Smooth muscle cell (in vitro differentiated cells): ENCODE results near the gene TTC12. TPM values are rescaled to one million over a fixed set of nuclear protein-coding genes. Genes with fewer than 3 reads are reported as not detected.

Source experiments
- DNase-seq: peaks from one replicate; lab custom pipeline; 2025; ENCODE audit not compliant: unreplicated experiment; lab: John Stamatoyannopoulos, UW
- H2AFZ ChIP-seq: fragments of 200-600 bp; sonication (generic); 2 replicates; pipeline ENCODE4 v1.6.0; 2016; ENCODE audit warnings: antibody characterized with exemption, low read depth, mild to moderate bottlenecking
- H3F3A ChIP-seq: fragments of 200-600 bp; sonication (generic); 2 replicates; pipeline ENCODE4 v1.6.0; 2017; ENCODE audit warnings: antibody characterized with exemption, low read depth
- H3K27ac ChIP-seq: fragments of 200-600 bp; sonication (generic); 2 replicates; pipeline ENCODE4 v1.5.1; 2016; ENCODE audit warnings: low read depth, mild to moderate bottlenecking
- H3K27me3 ChIP-seq: fragments of 200-600 bp; sonication (generic); 2 replicates; pipeline ENCODE4 v1.6.1; 2016; ENCODE audit warnings: low read depth, mild to moderate bottlenecking
- H3K36me3 ChIP-seq: fragments of 200-600 bp; sonication (generic); 2 replicates; pipeline ENCODE4 v1.5.1; 2016; ENCODE audit warnings: low read depth
- H3K4me1 ChIP-seq: fragments of 200-600 bp; sonication (generic); 2 replicates; pipeline ENCODE4 v1.5.1; 2016; ENCODE audit warnings: low read depth
- H3K4me2 ChIP-seq: fragments of 200-600 bp; sonication (generic); 2 replicates; pipeline ENCODE4 v1.6.0; 2016; ENCODE audit warnings: mild to moderate bottlenecking
- H3K4me3 ChIP-seq: fragments of 200-600 bp; sonication (generic); 2 replicates; pipeline ENCODE4 v1.5.1; 2016; ENCODE audit warnings: mild to moderate bottlenecking
- H3K79me2 ChIP-seq: fragments of 200-600 bp; sonication (generic); 2 replicates; pipeline ENCODE4 v1.6.0; 2016; ENCODE audit warnings: low read depth, mild to moderate bottlenecking
- H3K9ac ChIP-seq: fragments of 200-600 bp; sonication (generic); 2 replicates; pipeline ENCODE4 v1.6.0; 2016; ENCODE audit warnings: low read depth
- H3K9me3 ChIP-seq: fragments of 200-600 bp; sonication (generic); replicated peaks from 2 replicates; pipeline ENCODE4 v1.5.1; 2016; ENCODE audit warnings: low read depth
- H4K20me1 ChIP-seq: fragments of 200-600 bp; sonication (generic); 2 replicates; pipeline ENCODE4 v1.6.0; 2016; ENCODE audit warnings: low read depth
- WGBS: methylation state at CpG from one replicate; pipeline ENCODE4 v1.1.7; 2016; ENCODE audit warnings: low lambda C conversion rate; 5-methylcytosine and 5-hydroxymethylcytosine counted together
- polyA plus RNA-seq: library from polyadenylated mRNA; unstranded; fragments of >200 nt; fragmentation: Nextera tagmentation; extraction: Ambion mirVana; gene quantifications from 2 replicates; pipeline ENCODE4 v1.2.1, GENCODE V29; 2016
- total RNA-seq: library from RNA; depleted of rRNA; stranded (reverse); fragments of >200 nt; gene quantifications from 2 replicates; pipeline ENCODE4 v1.2.3, GENCODE V29; 2014
- TF ChIP-seq, protein P1 (sequence below): fragments of 200-600 bp; sonication (generic); IDR thresholded peaks from 2 replicates; pipeline ENCODE4 v1.5.1; 2017; ENCODE audit warnings: borderline replicate concordance, mild to moderate bottlenecking, antibody characterized with exemption; ENCODE audit not compliant: insufficient read depth, poor library complexity, severe bottlenecking

The TTC12 gene
- total and polyA plus RNA-seq, 2 experiments from 2014 or later, result 5.8 to 8.8 TPM

DNA sequence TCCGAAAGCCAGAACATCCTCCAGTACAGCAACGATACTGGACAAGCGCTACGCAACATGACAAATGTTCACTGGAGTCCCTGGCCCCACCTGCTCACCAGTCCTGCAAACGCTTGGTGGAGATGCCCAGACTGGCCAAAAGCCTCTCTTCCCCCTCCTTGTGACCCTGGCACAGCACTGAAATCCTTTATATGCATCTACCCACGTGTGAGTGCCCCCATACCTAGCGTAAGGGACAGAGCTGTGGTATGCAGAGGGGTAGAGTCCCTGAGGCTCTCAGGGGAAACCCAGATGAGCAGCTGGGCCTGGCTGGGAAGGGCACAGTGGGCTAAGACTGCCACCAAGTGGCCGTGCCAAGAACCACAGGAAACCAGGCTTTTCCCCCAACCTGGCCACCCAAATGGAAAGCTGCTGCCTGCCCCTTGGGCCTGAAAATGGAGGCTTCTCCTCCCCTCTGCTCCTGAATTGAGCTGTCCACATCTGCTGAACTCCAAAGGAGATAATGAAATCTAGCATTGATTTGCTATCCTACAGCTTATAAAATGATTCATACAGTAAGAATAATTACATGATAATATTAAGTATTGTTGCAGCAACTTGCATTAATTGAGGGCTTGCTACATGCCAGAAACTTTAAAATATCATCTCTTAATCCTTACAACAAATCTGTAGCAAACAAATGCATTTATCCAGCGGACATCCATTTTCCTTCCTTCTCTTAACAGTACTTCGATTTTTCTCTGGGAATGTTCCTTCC, 24.8 kb upstream of the TTC12 start:
- Histone ChIP-seq H3K27ac (no peak overlapping the region), H3K27me3 (no peaks in the 10 kb centered on the region), H4K20me1 (no peaks in the 10 kb centered on the region), H3K4me3 (no peak overlapping the region), H3K9me3 (no peaks in the 10 kb centered on the region), H3K79me2 (no peaks in the 10 kb centered on the region), H3K36me3 (no peaks in the 10 kb centered on the region), H3K4me1 (peaks cover 3% of the 10 kb centered on the region), H3F3A (no peaks in the 10 kb centered on the region), H3K9ac (no peak overlapping the region), H3K4me2 (no peak overlapping the region), H2AFZ (no peak overlapping the region)
- DNase-seq, result peak; percentile 20
- TF ChIP-seq, protein P1, sequence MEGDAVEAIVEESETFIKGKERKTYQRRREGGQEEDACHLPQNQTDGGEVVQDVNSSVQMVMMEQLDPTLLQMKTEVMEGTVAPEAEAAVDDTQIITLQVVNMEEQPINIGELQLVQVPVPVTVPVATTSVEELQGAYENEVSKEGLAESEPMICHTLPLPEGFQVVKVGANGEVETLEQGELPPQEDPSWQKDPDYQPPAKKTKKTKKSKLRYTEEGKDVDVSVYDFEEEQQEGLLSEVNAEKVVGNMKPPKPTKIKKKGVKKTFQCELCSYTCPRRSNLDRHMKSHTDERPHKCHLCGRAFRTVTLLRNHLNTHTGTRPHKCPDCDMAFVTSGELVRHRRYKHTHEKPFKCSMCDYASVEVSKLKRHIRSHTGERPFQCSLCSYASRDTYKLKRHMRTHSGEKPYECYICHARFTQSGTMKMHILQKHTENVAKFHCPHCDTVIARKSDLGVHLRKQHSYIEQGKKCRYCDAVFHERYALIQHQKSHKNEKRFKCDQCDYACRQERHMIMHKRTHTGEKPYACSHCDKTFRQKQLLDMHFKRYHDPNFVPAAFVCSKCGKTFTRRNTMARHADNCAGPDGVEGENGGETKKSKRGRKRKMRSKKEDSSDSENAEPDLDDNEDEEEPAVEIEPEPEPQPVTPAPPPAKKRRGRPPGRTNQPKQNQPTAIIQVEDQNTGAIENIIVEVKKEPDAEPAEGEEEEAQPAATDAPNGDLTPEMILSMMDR, result peak; percentile 97
- WGBS, result 56% methylated on average over 10 of the region's 10 CpGs

DNA sequence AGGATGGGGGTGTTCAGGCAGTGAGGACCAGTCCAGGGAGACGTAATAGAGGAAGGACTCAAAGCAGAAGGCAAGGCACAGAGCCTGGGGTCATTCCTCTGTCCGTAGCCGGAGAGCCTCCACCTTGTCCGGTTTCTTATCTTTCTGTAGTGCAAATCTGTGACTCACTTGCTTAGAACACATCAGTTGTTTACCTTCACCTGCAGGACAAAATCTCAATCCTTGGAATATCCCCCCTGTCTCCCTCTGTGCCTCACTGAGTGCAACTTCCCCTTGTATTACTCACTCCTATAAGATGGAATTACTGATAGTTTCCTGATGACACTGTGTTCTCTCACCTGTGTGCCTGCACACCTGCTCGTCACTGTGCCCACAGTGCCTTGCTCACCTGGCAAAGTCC, 20.4 kb upstream of the TTC12 start:
- WGBS, result 76% methylated on average over 5 of the region's 5 CpGs
- TF ChIP-seq, protein P1, result no peak
- Histone ChIP-seq H3K4me1 (no peaks in the 10 kb centered on the region), H3K79me2 (no peaks in the 10 kb centered on the region), H3K9ac (no peak overlapping the region), H3K4me2 (no peak overlapping the region), H3K27me3 (no peaks in the 10 kb centered on the region), H3K36me3 (no peaks in the 10 kb centered on the region), H3K27ac (no peak overlapping the region), H3K4me3 (no peak overlapping the region), H4K20me1 (no peaks in the 10 kb centered on the region), H2AFZ (no peak overlapping the region), H3K9me3 (no peaks in the 10 kb centered on the region), H3F3A (no peaks in the 10 kb centered on the region)
- no peak for DNase-seq

DNA sequence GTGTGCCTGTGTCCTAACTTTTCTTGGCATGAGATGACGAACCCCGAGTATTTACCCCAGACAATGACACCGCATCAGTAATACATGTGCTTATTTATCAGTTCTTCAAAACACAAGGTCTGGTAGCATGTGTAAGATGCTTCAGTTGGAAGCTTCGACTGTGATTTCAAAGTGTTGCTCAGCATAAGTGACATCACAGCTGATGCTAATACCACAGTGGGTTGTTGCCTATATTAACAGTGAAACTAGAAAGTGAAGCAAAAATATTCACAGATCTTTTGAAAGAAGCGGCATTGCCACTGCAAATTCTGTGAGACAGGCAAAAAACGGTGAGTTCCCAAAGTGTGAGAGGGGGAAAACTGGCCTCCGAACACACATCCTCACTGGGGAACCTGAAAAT, 18.4 kb upstream of the TTC12 start:
- Histone ChIP-seq H4K20me1 (no peaks in the 10 kb centered on the region), H3K4me2 (no peak overlapping the region), H3K36me3 (no peaks in the 10 kb centered on the region), H3K4me3 (no peak overlapping the region), H3K9ac (no peak overlapping the region), H3K79me2 (no peaks in the 10 kb centered on the region), H3F3A (no peaks in the 10 kb centered on the region), H3K9me3 (no peaks in the 10 kb centered on the region), H2AFZ (no peak overlapping the region), H3K4me1 (no peaks in the 10 kb centered on the region), H3K27me3 (peaks cover 14% of the 10 kb centered on the region), H3K27ac (no peak overlapping the region)
- WGBS, result 91% methylated on average over 7 of the region's 7 CpGs
- no peak for DNase-seq
- TF ChIP-seq, protein P1, result no peak
